Endothelial cell of umbilical vein (primary cell): ENCODE results near the gene EPHA10. TPM values are rescaled to one million over a fixed set of nuclear protein-coding genes. Genes with fewer than 3 reads are reported as not detected.

ENCODE experiments used
- BruUV-seq: library from RNA; stranded (reverse); fragments of 400-500 nt; replicated peaks from 2 replicates; lab custom pipeline; 2021; lab: Mats Ljungman, UMichigan
- CTCF ChIA-PET: fragments of 300-600, 350-600 bp; sonication (Branson Sonifier 250); formaldehyde crosslinking; loops from one replicate; lab custom pipeline; 2021; ENCODE audit warnings: antibody characterized with exemption, inconsistent platforms; lab: Charles Lee
- POLR2A ChIA-PET: fragments of 300-600, 350-600 bp; sonication (Branson Sonifier 250); formaldehyde crosslinking; loops from one replicate; lab custom pipeline; 2021; ENCODE audit warnings: antibody characterized with exemption, inconsistent platforms; lab: Charles Lee
- DNase-seq: peaks from one replicate; pipeline ENCODE4 v3.0.0-alpha.2; 2011; ENCODE audit warnings: low read depth, low spot score
- FAIRE-seq: peaks from 2 replicates; lab custom pipeline; 2011; peaks lifted over from hg19 to GRCh38; lab: Jason Lieb, UNC
- H2AFZ ChIP-seq: 2 replicates; pipeline ENCODE4 v1.6.0; 2012; ENCODE audit warnings: low read depth, low read length, control low read depth, inconsistent platforms
- H3K27ac ChIP-seq: 2 replicates; pipeline ENCODE4 v1.5.1; 2011; ENCODE audit warnings: low read depth, mild to moderate bottlenecking, control low read depth, low read length, moderate library complexity; ENCODE audit not compliant: insufficient read depth
- H3K27me3 ChIP-seq, 2 experiments: 2 replicates each; pipeline versions ENCODE4 v1.6.0 to v1.6.1; 2011; ENCODE audit warnings: low read length in 2 of 2, mixed read lengths in 1 of 2; ENCODE audit not compliant: control insufficient read depth in 2 of 2, insufficient read depth in 2 of 2
- H3K36me3 ChIP-seq, 2 experiments: 2 replicates in 1 of 2; 3 replicates in 1 of 2; pipeline ENCODE4 v1.5.1; 2011; ENCODE audit warnings: low read length in 2 of 2, mild to moderate bottlenecking in 1 of 2, moderate library complexity in 1 of 2; ENCODE audit not compliant: control insufficient read depth in 2 of 2, insufficient read depth in 2 of 2; ENCODE audit errors: extremely low read depth in 1 of 2
- H3K4me1 ChIP-seq: 3 replicates; pipeline ENCODE4 v1.5.1; 2011; ENCODE audit warnings: mild to moderate bottlenecking, low read length; ENCODE audit not compliant: control insufficient read depth, insufficient read depth; ENCODE audit errors: extremely low read depth
- H3K4me2 ChIP-seq: 2 replicates; pipeline ENCODE4 v1.6.1; 2011; ENCODE audit warnings: low read length, control low read depth, mixed read lengths; ENCODE audit not compliant: insufficient read depth
- H3K4me3 ChIP-seq, 3 experiments: fragments of 200-600 bp in 1 of 3; sonication (generic), shearing (Covaris generic) in 1 of 3; replicated peaks in 1 of 3; 2 replicates each; pipeline ENCODE4 v1.5.1; 2011 to 2016; ENCODE audit warnings: control low read depth in 3 of 3, low read length in 3 of 3, mild to moderate bottlenecking in 2 of 3, inconsistent platforms in 1 of 3, low read depth in 1 of 3, moderate library complexity in 1 of 3; ENCODE audit not compliant: insufficient read depth in 1 of 3
- H3K79me2 ChIP-seq: 2 replicates; pipeline ENCODE4 v1.6.0; 2012; ENCODE audit warnings: low read length, inconsistent platforms; ENCODE audit not compliant: control insufficient read depth, insufficient read depth
- H3K9ac ChIP-seq: replicated peaks from 2 replicates; pipeline ENCODE3; 2011; ENCODE audit warnings: low read length, control low read depth; ENCODE audit not compliant: insufficient read depth; ENCODE audit errors: extremely low read depth
- H3K9me1 ChIP-seq: replicated peaks from 3 replicates; pipeline ENCODE4 v1.6.0; 2011; ENCODE audit warnings: mild to moderate bottlenecking, low read length; ENCODE audit not compliant: control insufficient read depth, insufficient read depth; ENCODE audit errors: extremely low read depth
- H3K9me3 ChIP-seq: replicated peaks from 2 replicates; pipeline ENCODE4 v1.5.1; 2012; ENCODE audit warnings: low read length, inconsistent platforms; ENCODE audit not compliant: control insufficient read depth, insufficient read depth
- H4K20me1 ChIP-seq: replicated peaks from 2 replicates; pipeline ENCODE3; 2011; ENCODE audit warnings: mild to moderate bottlenecking, low read length; ENCODE audit not compliant: control insufficient read depth, insufficient read depth; ENCODE audit errors: extremely low read depth
- EZH2 ChIP-seq: IDR thresholded peaks from 2 replicates; pipeline ENCODE4 v1.6.1; 2012; ENCODE audit warnings: borderline replicate concordance, low read depth, mild to moderate bottlenecking, moderate library complexity, low read length, inconsistent platforms; ENCODE audit not compliant: severe bottlenecking
- FOS ChIP-seq: IDR thresholded peaks from 2 replicates; pipeline ENCODE4 v1.6.1; 2011; ENCODE audit warnings: mild to moderate bottlenecking, low read length, moderate library complexity, borderline replicate concordance; ENCODE audit not compliant: insufficient read depth
- GATA2 ChIP-seq: IDR thresholded peaks from 2 replicates; pipeline ENCODE4 v1.7.0; 2011; ENCODE audit warnings: low read depth, mild to moderate bottlenecking, moderate library complexity, mixed read lengths, low read length; ENCODE audit not compliant: insufficient read length, insufficient read depth
- JUN ChIP-seq: IDR thresholded peaks from 2 replicates; pipeline ENCODE4 v1.6.1; 2011; ENCODE audit warnings: borderline replicate concordance, low read depth; ENCODE audit not compliant: insufficient read length, insufficient read depth
- MYC ChIP-seq: IDR thresholded peaks from one replicate; pipeline ENCODE4 v1.6.1; 2011; ENCODE audit warnings: mild to moderate bottlenecking, low read depth, low read length
- POLR2A ChIP-seq: IDR thresholded peaks from 2 replicates; pipeline ENCODE4 v1.6.1; 2012; ENCODE audit warnings: low read depth, mild to moderate bottlenecking, control low read depth, low read length
- POLR2AphosphoS5 ChIP-seq: IDR thresholded peaks from 2 replicates; pipeline ENCODE4 v1.6.1; 2012; ENCODE audit warnings: low read depth, mild to moderate bottlenecking, control low read depth, low read length, moderate library complexity; ENCODE audit not compliant: insufficient read depth
- dilution Hi-C: fragments of 300-500 bp; cut with MboI; formaldehyde crosslinking; loops from one replicate; pipeline ENCODE4 v1.15.0; 2019; ENCODE audit warnings: low sequenced_read_pairs; ENCODE audit not compliant: extremely low pct_ligation_motif_present
- intact Hi-C: fragments of 100-400 bp; cut with micrococcal nuclease; formaldehyde crosslinking; loops from one replicate; pipeline ENCODE4 v1.10.0; 2022
- polyA plus RNA-seq, 4 experiments: library from polyadenylated mRNA; depleted of rRNA in 3 of 4; stranded (reverse) in 3 of 4; unstranded in 1 of 4; fragments of >200 nt; gene quantifications; 2 replicates each; pipeline versions ENCODE4 v1.2.1 to v1.2.3, GENCODE V29; 2011 to 2012; ENCODE audit warnings: missing spikeins in 1 of 4
- total RNA-seq: library from RNA; stranded (reverse); gene quantifications from 2 replicates; pipeline ENCODE4 v1.2.3, GENCODE V29; 2021
- TF ChIP-seq, protein P1 (sequence below): IDR thresholded peaks from 2 replicates; pipeline ENCODE4 v1.6.1; 2011; ENCODE audit not compliant: insufficient read depth, insufficient read length
- TF ChIP-seq, protein P2 (sequence below), 2 donors: IDR thresholded peaks; 1 replicate in 1 of 2; 2 replicates in 1 of 2; pipeline ENCODE4 v1.5.1; 2011; ENCODE audit warnings: low read length in 2 of 2, mild to moderate bottlenecking in 2 of 2, moderate library complexity in 2 of 2, control low read depth in 1 of 2, inconsistent platforms in 1 of 2, low read depth in 1 of 2; ENCODE audit not compliant: insufficient read depth in 1 of 2; ENCODE audit errors: extremely low read depth in 1 of 2

The EPHA10 gene
- total and polyA plus RNA-seq, 2 donors (not counting 3 experiments of a cell fraction or from before 2014, with no cell fraction given): not detected

DNA sequence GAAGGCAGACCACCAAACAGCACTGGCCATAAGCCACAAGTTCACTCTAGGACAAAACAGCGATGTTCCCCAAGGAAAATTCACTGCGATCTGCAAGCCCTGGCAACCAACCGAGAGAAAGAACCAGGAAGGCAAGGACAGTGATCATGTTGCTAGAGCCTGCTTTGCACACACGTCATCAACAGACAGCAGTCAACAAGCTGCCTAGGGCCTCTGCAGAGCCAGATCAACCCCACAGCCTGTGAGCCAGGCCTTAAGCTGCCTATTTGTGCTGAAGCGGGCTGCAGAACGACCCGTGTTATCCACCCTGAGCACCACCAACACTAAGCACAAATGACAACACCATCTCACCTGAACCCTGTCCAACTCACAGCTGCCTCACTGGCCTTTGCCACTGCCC lies 49.3 kb upstream of the EPHA10 start:
- no peak overlapping the region for H2AFZ ChIP-seq
- H3K36me3 ChIP-seq: peaks cover 0 to 17% of the 10 kb centered on the region in 2 experiments
- no peak overlapping the region for H3K4me2 ChIP-seq
- no peak overlapping the region for H3K27ac ChIP-seq
- H3K9ac ChIP-seq: no peak overlapping the region
- POLR2A ChIA-PET: no interaction called here
- CTCF ChIA-PET: interaction anchor here (4.1 kb wide), 1 partner anchor 45 kb away, joined by 16 read pairs; the partner anchor contains the start of gene MTF1
- no peaks in the 10 kb centered on the region for H4K20me1 ChIP-seq
- no TSS peak for BruUV-seq
- peaks cover 2% of the 10 kb centered on the region for H3K4me1 ChIP-seq
- TF ChIP-seq POLR2A (no peak), GATA2 (no peak), JUN (no peak)
- intact Hi-C loops (no loop called here), dilution Hi-C loops (no loop called here)
- peaks cover 3% of the 10 kb centered on the region for H3K79me2 ChIP-seq
- H3K9me1 ChIP-seq: no peaks in the 10 kb centered on the region
- H3K27me3 ChIP-seq: no peaks in the 10 kb centered on the region
- DNase-seq (no peak), FAIRE-seq (no peak)
- H3K9me3 ChIP-seq: no peaks in the 10 kb centered on the region
- H3K4me3 ChIP-seq: no peak overlapping the region

DNA sequence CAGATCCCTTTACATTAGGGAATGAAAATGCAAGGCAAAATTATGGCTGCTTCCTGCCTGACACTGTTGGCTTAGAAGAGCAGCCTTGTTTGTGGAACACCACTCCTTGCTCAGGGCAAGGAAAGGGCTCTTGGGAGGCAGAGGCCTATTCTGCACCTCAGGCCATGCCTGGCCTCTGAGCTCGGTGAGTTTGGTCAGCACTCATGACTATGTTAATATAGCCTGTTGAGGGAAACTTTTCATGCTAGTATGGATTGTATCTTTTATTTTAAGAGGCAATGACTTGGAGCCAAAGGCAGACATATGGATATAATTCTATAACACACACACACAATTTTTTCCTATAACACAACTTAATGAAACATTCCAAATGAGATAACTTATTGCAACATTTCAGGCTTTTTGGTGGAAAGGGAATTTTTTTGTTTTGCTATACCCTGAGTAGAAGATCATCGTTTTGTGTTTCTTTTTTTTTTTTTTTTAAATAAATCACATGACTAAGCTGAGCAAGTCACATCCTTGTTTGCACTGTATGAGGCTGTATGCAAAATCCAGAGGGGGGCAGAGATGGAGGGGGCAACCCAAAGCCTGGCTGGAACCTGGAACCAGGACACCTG lies 48.7 kb upstream of the EPHA10 start:
- Histone ChIP-seq H3K27me3 (no peaks in the 10 kb centered on the region), H4K20me1 (no peaks in the 10 kb centered on the region), H3K9me3 (no peaks in the 10 kb centered on the region), H3K27ac (no peak overlapping the region), H3K4me3 (no peak overlapping the region), H3K4me1 (peaks cover 5% of the 10 kb centered on the region), H3K36me3 (peaks cover 0 to 17% of the 10 kb centered on the region in 2 experiments), H3K9me1 (no peaks in the 10 kb centered on the region), H3K9ac (no peak overlapping the region), H2AFZ (no peak overlapping the region), H3K79me2 (peaks cover 3% of the 10 kb centered on the region), H3K4me2 (no peak overlapping the region)
- DNase-seq: no peak
- FAIRE-seq: no peak
- CTCF ChIA-PET: no interaction called here
- intact Hi-C loops: no loop called here
- dilution Hi-C loops: no loop called here
- POLR2A ChIA-PET: no interaction called here
- no TSS peak for BruUV-seq
- TF ChIP-seq, protein P1, sequence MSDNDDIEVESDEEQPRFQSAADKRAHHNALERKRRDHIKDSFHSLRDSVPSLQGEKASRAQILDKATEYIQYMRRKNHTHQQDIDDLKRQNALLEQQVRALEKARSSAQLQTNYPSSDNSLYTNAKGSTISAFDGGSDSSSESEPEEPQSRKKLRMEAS: no peak
- TF ChIP-seq GATA2: no peak
- TF ChIP-seq FOS: no peak
- TF ChIP-seq MYC: no peak
- no peak for TF ChIP-seq JUN
- no peak for TF ChIP-seq POLR2AphosphoS5
- TF ChIP-seq, protein P2, sequence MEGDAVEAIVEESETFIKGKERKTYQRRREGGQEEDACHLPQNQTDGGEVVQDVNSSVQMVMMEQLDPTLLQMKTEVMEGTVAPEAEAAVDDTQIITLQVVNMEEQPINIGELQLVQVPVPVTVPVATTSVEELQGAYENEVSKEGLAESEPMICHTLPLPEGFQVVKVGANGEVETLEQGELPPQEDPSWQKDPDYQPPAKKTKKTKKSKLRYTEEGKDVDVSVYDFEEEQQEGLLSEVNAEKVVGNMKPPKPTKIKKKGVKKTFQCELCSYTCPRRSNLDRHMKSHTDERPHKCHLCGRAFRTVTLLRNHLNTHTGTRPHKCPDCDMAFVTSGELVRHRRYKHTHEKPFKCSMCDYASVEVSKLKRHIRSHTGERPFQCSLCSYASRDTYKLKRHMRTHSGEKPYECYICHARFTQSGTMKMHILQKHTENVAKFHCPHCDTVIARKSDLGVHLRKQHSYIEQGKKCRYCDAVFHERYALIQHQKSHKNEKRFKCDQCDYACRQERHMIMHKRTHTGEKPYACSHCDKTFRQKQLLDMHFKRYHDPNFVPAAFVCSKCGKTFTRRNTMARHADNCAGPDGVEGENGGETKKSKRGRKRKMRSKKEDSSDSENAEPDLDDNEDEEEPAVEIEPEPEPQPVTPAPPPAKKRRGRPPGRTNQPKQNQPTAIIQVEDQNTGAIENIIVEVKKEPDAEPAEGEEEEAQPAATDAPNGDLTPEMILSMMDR (IDR thresholded peaks at IDR 0.05; ENCODE audit: extremely low read depth in 1 of 2, insufficient read depth in 1 of 2, low read depth in 1 of 2, low read length in 2 of 2): no peak
- TF ChIP-seq EZH2: no peak
- TF ChIP-seq POLR2A: no peak
